ENCODE results near the gene SPTBN2.

SPTBN2 gene

DNA sequence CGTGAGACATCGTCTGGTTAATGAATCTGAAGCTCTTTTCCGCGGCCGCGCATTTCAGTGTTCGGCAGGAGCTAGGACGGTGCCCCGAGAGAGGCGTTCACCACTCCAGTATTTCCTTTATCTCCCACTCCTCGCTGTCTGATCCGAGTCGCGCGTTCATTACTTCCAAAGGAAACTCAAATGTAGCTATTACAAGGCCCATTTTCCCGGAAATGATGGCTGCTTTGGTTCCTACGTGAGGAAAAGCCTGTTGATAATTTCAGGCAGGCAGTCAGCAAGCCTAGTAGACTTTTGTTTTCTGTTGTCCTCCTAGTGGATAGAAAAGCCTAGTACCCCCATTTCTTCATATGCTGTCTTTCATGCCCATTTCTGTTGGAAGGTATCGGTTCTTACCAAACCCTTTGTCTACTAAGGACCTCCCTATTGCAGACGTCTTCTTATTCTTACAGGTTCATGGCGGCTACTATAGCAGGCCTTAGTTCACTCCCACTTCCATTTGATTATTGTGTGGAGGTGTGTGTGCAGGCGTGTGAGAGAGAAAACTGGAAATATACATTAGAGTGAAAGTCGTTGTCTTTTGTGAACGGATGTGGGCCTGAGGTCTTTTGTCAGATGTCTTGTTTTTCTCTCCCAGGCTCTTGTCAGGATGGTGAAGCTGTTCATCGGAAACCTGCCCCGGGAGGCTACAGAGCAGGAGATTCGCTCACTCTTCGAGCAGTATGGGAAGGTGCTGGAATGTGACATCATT is 89.8 kb downstream of the SPTBN2 start:
- Histone ChIP-seq H3K9ac (ENCODE audit: low read length) (peak overlapping the region; percentile 92), H3K27ac (ENCODE audit: low read depth, low read length) (peak overlapping the region; percentile 76), H2AFZ (ENCODE audit: low read depth, low read length, severe bottlenecking) (no peak overlapping the region), H3K79me2 (ENCODE audit: insufficient read depth, low read length) (peaks cover 83% of the 10 kb centered on the region), H3K4me3 (ENCODE audit: insufficient read depth, low read length, poor library complexity, severe bottlenecking) (peak overlapping the region; percentile 95), H3K27me3 (ENCODE audit: low read length) (no peaks in the 10 kb centered on the region), H3K9me3 (ENCODE audit: insufficient read depth, low read length) (no peaks in the 10 kb centered on the region), H4K20me1 (ENCODE audit: low read depth, low read length) (peaks cover 44% of the 10 kb centered on the region), H3F3A (ENCODE audit: insufficient read depth) (peaks cover 32% of the 10 kb centered on the region), H3K4me2 (ENCODE audit: low read depth, low read length, poor library complexity, severe bottlenecking) (peak overlapping the region; percentile 95), H3K9me2 (replicated peaks; ENCODE audit: insufficient read depth, low read length) (no peaks in the 10 kb centered on the region), H3K36me3 (ENCODE audit: low read length) (peaks cover 46% of the 10 kb centered on the region)
- TF ChIP-seq EZH2phosphoT487 (conservative IDR thresholded peaks at IDR 0.05; ENCODE audit: low read length): no peak
- TF ChIP-seq, protein P1, sequence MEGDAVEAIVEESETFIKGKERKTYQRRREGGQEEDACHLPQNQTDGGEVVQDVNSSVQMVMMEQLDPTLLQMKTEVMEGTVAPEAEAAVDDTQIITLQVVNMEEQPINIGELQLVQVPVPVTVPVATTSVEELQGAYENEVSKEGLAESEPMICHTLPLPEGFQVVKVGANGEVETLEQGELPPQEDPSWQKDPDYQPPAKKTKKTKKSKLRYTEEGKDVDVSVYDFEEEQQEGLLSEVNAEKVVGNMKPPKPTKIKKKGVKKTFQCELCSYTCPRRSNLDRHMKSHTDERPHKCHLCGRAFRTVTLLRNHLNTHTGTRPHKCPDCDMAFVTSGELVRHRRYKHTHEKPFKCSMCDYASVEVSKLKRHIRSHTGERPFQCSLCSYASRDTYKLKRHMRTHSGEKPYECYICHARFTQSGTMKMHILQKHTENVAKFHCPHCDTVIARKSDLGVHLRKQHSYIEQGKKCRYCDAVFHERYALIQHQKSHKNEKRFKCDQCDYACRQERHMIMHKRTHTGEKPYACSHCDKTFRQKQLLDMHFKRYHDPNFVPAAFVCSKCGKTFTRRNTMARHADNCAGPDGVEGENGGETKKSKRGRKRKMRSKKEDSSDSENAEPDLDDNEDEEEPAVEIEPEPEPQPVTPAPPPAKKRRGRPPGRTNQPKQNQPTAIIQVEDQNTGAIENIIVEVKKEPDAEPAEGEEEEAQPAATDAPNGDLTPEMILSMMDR (IDR thresholded peaks at IDR 0.05; ENCODE audit: insufficient read depth, low read length, poor library complexity, severe bottlenecking): no peak

DNA sequence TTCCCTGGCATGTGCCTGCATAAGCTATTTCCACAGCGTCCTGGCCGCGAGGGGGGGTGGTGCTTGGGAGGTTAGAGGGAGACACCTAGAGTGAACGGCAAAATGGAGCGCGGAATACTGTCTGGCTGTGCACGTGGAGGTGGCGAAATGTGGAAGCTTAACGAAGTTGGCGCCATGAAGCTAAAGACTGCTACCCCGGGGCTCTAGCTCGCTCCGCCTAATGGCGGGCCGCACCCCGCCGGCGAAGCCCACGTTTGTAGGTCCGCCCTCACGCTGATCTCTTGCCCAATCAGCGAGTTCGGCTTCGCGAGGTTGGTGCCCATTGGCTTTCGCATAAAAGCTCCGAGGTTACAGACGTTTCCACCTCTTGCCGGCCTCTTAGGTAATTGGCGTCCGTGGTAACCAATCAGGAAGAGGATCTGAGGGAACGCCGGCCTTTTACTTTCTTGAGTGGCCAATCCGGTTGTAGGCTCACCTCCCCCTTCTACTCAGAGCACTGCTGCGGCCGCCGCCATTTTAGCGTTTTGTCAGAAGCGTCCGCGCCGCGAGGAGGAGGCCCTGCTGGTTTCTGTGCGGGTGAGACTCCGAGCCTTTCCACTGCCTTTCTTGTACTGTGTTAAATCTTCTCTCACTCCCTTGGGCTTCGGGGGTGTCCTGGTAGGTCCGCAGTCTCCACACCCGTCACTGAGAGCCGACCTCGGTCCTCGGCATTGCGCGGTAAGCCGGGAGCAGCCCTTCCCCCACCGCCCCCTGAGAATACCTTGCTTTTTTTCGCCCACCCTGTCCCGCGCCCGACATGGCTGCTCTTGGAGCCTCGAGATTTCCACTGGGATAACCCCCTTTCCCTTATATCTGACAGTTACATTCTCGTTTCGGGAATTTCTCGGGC is 90.6 kb downstream of the SPTBN2 start, which contains the start of gene RBM4:
RBM4 (plus strand) TSS at position 527 of the 889 bp plus-strand sequence. CDS start 1,009 bp downstream, outside the sequence.
- TF ChIP-seq, protein P1 (IDR thresholded peaks at IDR 0.05; ENCODE audit: insufficient read depth, low read length, poor library complexity, severe bottlenecking): no peak
- no peak for TF ChIP-seq EZH2phosphoT487 (conservative IDR thresholded peaks at IDR 0.05; ENCODE audit: low read length)
- Histone ChIP-seq H2AFZ (ENCODE audit: low read depth, low read length, severe bottlenecking) (peak within 1 kb of the TSS; percentile 18), H3K79me2 (ENCODE audit: insufficient read depth, low read length) (peaks cover 83% of the 10 kb centered on the region), H3K4me2 (ENCODE audit: low read depth, low read length, poor library complexity, severe bottlenecking) (peak within 1 kb of the TSS; percentile 95), H3F3A (ENCODE audit: insufficient read depth) (peaks cover 33% of the 10 kb centered on the region), H3K9me3 (ENCODE audit: insufficient read depth, low read length) (no peaks in the 10 kb centered on the region), H3K9ac (ENCODE audit: low read length) (peak within 1 kb of the TSS; percentile 92), H3K4me3 (ENCODE audit: insufficient read depth, low read length, poor library complexity, severe bottlenecking) (peak within 1 kb of the TSS; percentile 95), H3K36me3 (ENCODE audit: low read length) (peaks cover 42% of the 10 kb centered on the region), H3K9me2 (replicated peaks; ENCODE audit: insufficient read depth, low read length) (no peaks in the 10 kb centered on the region), H3K27ac (ENCODE audit: low read depth, low read length) (peak within 1 kb of the TSS; percentile 76), H3K27me3 (ENCODE audit: low read length) (no peaks in the 10 kb centered on the region), H4K20me1 (ENCODE audit: low read depth, low read length) (peaks cover 36% of the 10 kb centered on the region)

DNA sequence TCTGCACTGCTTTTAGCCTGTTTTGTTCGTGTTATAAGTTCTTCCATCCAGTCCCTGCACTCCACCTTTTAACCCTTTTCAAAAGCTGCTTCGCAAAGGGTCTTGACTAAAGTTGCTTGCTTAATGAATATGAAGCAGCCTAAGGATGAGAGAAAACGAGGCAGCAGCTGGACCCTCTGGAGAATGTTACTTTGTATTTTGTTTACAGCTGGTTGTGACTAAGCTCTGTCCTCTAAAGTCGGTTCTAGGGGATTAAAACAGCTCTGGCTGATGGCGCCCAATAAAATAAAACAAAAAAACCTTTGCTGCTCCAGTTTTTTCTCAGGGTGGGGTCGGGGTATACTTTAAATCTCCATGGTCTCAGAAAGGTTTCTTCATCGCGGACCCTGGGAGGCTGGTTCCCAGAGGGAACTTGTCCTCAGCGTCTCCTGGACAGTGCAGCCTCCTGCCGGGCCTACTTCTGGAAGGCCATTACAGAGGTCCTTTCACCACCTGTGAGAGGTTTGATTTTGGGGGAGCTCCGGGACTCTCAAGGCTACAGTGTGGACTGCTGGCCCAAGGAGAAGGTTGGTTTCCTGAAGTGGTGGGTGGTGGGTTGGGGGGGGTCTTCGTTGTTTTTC is 91.3 kb downstream of the SPTBN2 start:
- H3K79me2 ChIP-seq (ENCODE audit: insufficient read depth, low read length): peaks cover 83% of the 10 kb centered on the region

More for the DNA sequence above, 91.3 kb downstream of the SPTBN2 start:
- Histone ChIP-seq H3K9me2 (replicated peaks; ENCODE audit: insufficient read depth, low read length) (no peaks in the 10 kb centered on the region), H2AFZ (ENCODE audit: low read depth, low read length, severe bottlenecking) (peak overlapping the region; percentile 18), H3K4me2 (ENCODE audit: low read depth, low read length, poor library complexity, severe bottlenecking) (peak overlapping the region; percentile 62), H3K4me3 (ENCODE audit: insufficient read depth, low read length, poor library complexity, severe bottlenecking) (peak overlapping the region; percentile 34), H3K9ac (ENCODE audit: low read length) (peak overlapping the region; percentile 92), H3K36me3 (ENCODE audit: low read length) (peaks cover 34% of the 10 kb centered on the region), H3K27ac (ENCODE audit: low read depth, low read length) (peak overlapping the region; percentile 57), H3K9me3 (ENCODE audit: insufficient read depth, low read length) (no peaks in the 10 kb centered on the region), H3F3A (ENCODE audit: insufficient read depth) (peaks cover 39% of the 10 kb centered on the region), H3K27me3 (ENCODE audit: low read length) (no peaks in the 10 kb centered on the region), H4K20me1 (ENCODE audit: low read depth, low read length) (peaks cover 29% of the 10 kb centered on the region)
- TF ChIP-seq EZH2phosphoT487 (conservative IDR thresholded peaks at IDR 0.05; ENCODE audit: low read length): no peak
- TF ChIP-seq, protein P1 (IDR thresholded peaks at IDR 0.05; ENCODE audit: insufficient read depth, low read length, poor library complexity, severe bottlenecking): no peak

Data from SU-DHL-6 (cell line).